CD8-positive, alpha-beta memory T cell (primary cell): ENCODE data around the gene AFMID. TPM values are rescaled to one million over a fixed set of nuclear protein-coding genes. Genes with fewer than 3 reads are reported as not detected.
"Not testable (repeated sequence)": the region's sequence is repeated elsewhere in the genome, so short reads cannot be mapped to it uniquely, and the experiment has no call there.

ENCODE experiments used
- CTCF ChIA-PET: fragments of 350-600 bp; sonication (Branson Sonifier 250); formaldehyde crosslinking; loops from one replicate; lab custom pipeline; 2021; ENCODE audit warnings: antibody characterized with exemption; lab: Charles Lee
- POLR2A ChIA-PET: fragments of 350-600 bp; sonication (Branson Sonifier 250); formaldehyde crosslinking; loops from one replicate; lab custom pipeline; 2021; ENCODE audit warnings: antibody characterized with exemption; lab: Charles Lee
- DNase-seq, 5 donors: peaks; one replicate each; pipeline versions ENCODE4 v3.0.0 to v3.0.0-alpha.2; 2020 to 2022; ENCODE audit warnings: mixed read lengths in 1 of 5
- H3K27ac ChIP-seq: one replicate; pipeline ENCODE4 v1.7.0; 2013; ENCODE audit warnings: low read depth, mild to moderate bottlenecking, low read length, moderate library complexity
- H3K27me3 ChIP-seq: 2 replicates; pipeline ENCODE4 v1.7.0; 2013; ENCODE audit warnings: low read length, mild to moderate bottlenecking; ENCODE audit not compliant: insufficient read depth, poor library complexity, severe bottlenecking
- H3K36me3 ChIP-seq: 2 replicates; pipeline ENCODE4 v1.7.0; 2013; ENCODE audit warnings: mild to moderate bottlenecking, low read length, moderate library complexity; ENCODE audit not compliant: insufficient read depth
- H3K4me1 ChIP-seq: 2 replicates; pipeline ENCODE4 v1.7.0; 2013; ENCODE audit warnings: mild to moderate bottlenecking, low read length, moderate library complexity; ENCODE audit not compliant: insufficient read depth
- H3K4me3 ChIP-seq: 2 replicates; pipeline ENCODE4 v1.7.0; 2013; ENCODE audit warnings: mild to moderate bottlenecking, low read length
- H3K9me3 ChIP-seq: 2 replicates; pipeline ENCODE4 v1.7.0; 2013; ENCODE audit warnings: mild to moderate bottlenecking, low read length
- H3K27ac Mint-ChIP-seq, 8 donors: one replicate each; pipeline ENCODE4 v1.8.0; 2020 to 2021; ENCODE audit warnings: mixed read lengths in 8 of 8, mild to moderate bottlenecking in 6 of 8, inconsistent platforms in 3 of 8, moderate library complexity in 3 of 8
- H3K27me3 Mint-ChIP-seq, 2 donors: one replicate each; pipeline ENCODE4 v1.8.0; 2020 to 2021; ENCODE audit warnings: mixed read lengths in 2 of 2, mild to moderate bottlenecking in 1 of 2, moderate library complexity in 1 of 2
- H3K36me3 Mint-ChIP-seq, 3 donors: one replicate each; pipeline ENCODE4 v1.8.0; 2020 to 2021; ENCODE audit warnings: mixed read lengths in 3 of 3, inconsistent platforms in 1 of 3, mild to moderate bottlenecking in 1 of 3
- H3K4me1 Mint-ChIP-seq, 3 donors: one replicate each; pipeline ENCODE4 v1.8.0; 2020 to 2021; ENCODE audit warnings: mixed read lengths in 3 of 3, inconsistent platforms in 1 of 3, mild to moderate bottlenecking in 1 of 3
- H3K4me3 Mint-ChIP-seq, 7 donors: one replicate each; pipeline ENCODE4 v1.8.0; 2020 to 2021; ENCODE audit warnings: mixed read lengths in 7 of 7, mild to moderate bottlenecking in 6 of 7, moderate library complexity in 4 of 7, inconsistent platforms in 2 of 7
- H3K9me3 Mint-ChIP-seq, 5 donors: one replicate each; pipeline ENCODE4 v1.8.0; 2020 to 2022; ENCODE audit warnings: mixed read lengths in 5 of 5, mild to moderate bottlenecking in 3 of 5, moderate library complexity in 2 of 5, inconsistent platforms in 1 of 5
- polyA plus RNA-seq: library from polyadenylated mRNA; unstranded; fragments of 300-500 nt; fragmentation: Illumina TruSeq; gene quantifications from one replicate; pipeline ENCODE4 v1.2.3, GENCODE V29; 2021
- total RNA-seq, 2 experiments: library from RNA; stranded (reverse); gene quantifications; one replicate each; pipeline ENCODE4 v1.2.3, GENCODE V29; 2021

The AFMID gene
- total and polyA plus RNA-seq, 3 experiments from 2014 or later, result 1.4 to 30.2 (median 24.7) TPM

- H3K27ac ChIP-seq, H3K9me3 Mint-ChIP-seq, H3K27me3 Mint-ChIP-seq, H3K36me3 ChIP-seq, H3K9me3 ChIP-seq, H3K4me3 ChIP-seq, POLR2A ChIA-PET, H3K27me3 ChIP-seq, DNase-seq: not testable (repeated sequence)
- peaks cover 49% of the 10 kb centered on the region for H3K4me1 ChIP-seq
- H3K4me3 Mint-ChIP-seq, result peak overlapping the region in 2 of 7 donors; percentile 13 to 15
- peaks cover 0 to 34% (median 0%) of the 10 kb centered on the region in 3 donors for H3K36me3 Mint-ChIP-seq
- H3K27ac Mint-ChIP-seq, result peak overlapping the region in 5 of 8 donors; percentile 26 to 84 (median 47)
- CTCF ChIA-PET, result interaction anchor here (0.7 to 1.4 kb wide), 3 partner anchors 14 to 87 kb away, joined by 3 to 4 read pairs (median 3); no protein-coding TSS in a partner anchor
- H3K4me1 Mint-ChIP-seq, result peaks cover 31 to 67% (median 44%) of the 10 kb centered on the region in 3 donors
Observed at GRCh38 chr17:78171591-78172248, 15.4 kb upstream of the AFMID start.

GRCh38 chr17:78172249-78173051, 14.7 kb upstream of the AFMID start:
- ChIA-PET POLR2A (no interaction called here), CTCF (interaction anchor here (0.7 to 1.2 kb wide), 2 partner anchors 47 to 87 kb away, joined by 3 to 4 read pairs; no protein-coding TSS in a partner anchor)
- Mint-ChIP-seq H3K27ac (peak overlapping the region in 7 of 8 donors; percentile 40 to 89 (median 78)), H3K9me3 (no peaks in the 10 kb centered on the region), H3K36me3 (peaks cover 0 to 34% (median 0%) of the 10 kb centered on the region in 3 donors), H3K4me1 (peaks cover 33 to 71% (median 44%) of the 10 kb centered on the region in 3 donors), H3K27me3 (no peaks in the 10 kb centered on the region), H3K4me3 (peak overlapping the region in 2 of 7 donors; percentile 44 to 50)
- H3K9me3 ChIP-seq, result no peaks in the 10 kb centered on the region
- H3K4me3 ChIP-seq, result no peak overlapping the region
- H3K4me1 ChIP-seq, result peaks cover 52% of the 10 kb centered on the region
- DNase-seq, result no peak
- H3K27me3 ChIP-seq, result no peaks in the 10 kb centered on the region
- no peaks in the 10 kb centered on the region for H3K36me3 ChIP-seq
- H3K27ac ChIP-seq, result no peak overlapping the region

DNA sequence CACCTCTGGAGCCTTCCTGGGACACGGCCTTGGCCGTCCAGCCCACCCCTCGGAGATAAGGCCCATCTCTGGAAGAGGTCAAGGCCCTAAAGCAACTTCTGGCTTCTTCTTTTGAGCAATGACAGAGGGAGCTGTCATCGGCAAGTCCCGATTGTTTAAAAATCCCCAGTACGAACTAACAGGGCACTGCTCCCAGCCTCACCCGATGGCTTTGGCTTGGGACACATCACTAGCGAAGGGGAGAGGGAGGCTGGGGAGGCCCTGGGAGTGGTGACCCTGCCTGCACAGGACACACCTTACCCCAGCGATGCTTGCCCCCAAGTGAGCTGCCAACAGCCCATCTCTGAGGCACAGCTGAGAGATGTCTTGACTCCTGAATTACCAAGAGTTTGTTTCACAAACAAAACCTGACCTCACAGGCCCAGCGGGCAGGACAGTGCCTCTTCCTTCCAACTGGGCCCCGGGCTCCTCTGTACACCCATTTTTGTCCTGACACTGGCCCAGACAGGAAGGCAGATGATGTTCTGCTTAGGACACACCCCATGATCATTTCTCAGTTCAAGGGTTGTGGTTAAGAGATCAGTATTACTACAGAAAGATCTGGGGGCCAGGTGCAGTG, 14.0 kb upstream of the AFMID start:
- POLR2A ChIA-PET, result interaction anchor here (1.0 kb wide), 1 partner anchor 35 kb away, joined by 3 read pairs; no protein-coding TSS in a partner anchor
- Mint-ChIP-seq H3K4me3 (peak overlapping the region in 3 of 7 donors; percentile 50 to 55 (median 55)), H3K4me1 (peaks cover 33 to 69% (median 44%) of the 10 kb centered on the region in 3 donors), H3K36me3 (peaks cover 0 to 34% (median 0%) of the 10 kb centered on the region in 3 donors), H3K9me3 (no peaks in the 10 kb centered on the region), H3K27ac (peak overlapping the region; percentile 40 to 89 (median 82)), H3K27me3 (no peaks in the 10 kb centered on the region)
- DNase-seq, result peak in 2 of 5 donors; percentile 28 to 29
- H3K27ac ChIP-seq, result no peak overlapping the region
- no peaks in the 10 kb centered on the region for H3K36me3 ChIP-seq
- peaks cover 47% of the 10 kb centered on the region for H3K4me1 ChIP-seq
- no peaks in the 10 kb centered on the region for H3K27me3 ChIP-seq
- CTCF ChIA-PET, result interaction anchor here (0.6 to 1.7 kb wide), 4 partner anchors 39 to 88 kb away, joined by 3 to 4 read pairs (median 3); no protein-coding TSS in a partner anchor
- H3K9me3 ChIP-seq, result no peaks in the 10 kb centered on the region
- H3K4me3 ChIP-seq, result no peak overlapping the region

DNA sequence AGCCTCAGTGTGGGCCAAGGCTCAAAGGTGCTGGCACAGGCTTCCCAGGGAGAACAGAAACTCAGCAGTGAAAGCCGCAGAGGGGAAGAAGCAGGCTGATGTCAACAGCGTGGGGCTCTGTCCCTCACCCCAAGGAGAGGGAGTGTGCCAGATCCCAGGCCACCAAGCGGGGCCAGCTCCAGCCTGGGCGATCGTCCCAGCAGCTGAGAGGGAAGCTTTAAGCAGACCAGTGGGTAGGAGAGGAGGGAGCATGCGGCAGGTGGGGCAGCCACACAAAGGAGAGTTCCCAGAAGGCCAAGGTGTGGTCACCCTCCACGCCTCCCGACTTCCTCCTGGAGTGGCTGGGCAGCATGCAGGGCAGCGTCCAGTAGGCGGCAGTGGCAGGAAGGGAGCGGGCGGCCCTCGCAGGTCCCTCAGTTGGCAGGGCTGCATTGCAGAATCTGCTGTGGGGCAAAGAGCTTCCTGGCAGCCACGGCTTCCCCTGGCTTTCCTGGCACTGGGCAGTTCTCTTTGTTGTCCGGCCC, 12.8 kb upstream of the AFMID start:
- Mint-ChIP-seq H3K27me3 (no peaks in the 10 kb centered on the region), H3K4me3 (no peak overlapping the region), H3K36me3 (peaks cover 0 to 34% (median 0%) of the 10 kb centered on the region in 3 donors), H3K27ac (peak overlapping the region in 3 of 8 donors; percentile 38 to 89 (median 76)), H3K4me1 (peaks cover 32 to 67% (median 44%) of the 10 kb centered on the region in 3 donors), H3K9me3 (no peaks in the 10 kb centered on the region)
- H3K9me3 ChIP-seq, result no peaks in the 10 kb centered on the region
- H3K4me3 ChIP-seq, result no peak overlapping the region
- ChIA-PET POLR2A (no interaction called here), CTCF (interaction anchor here (1.0 to 2.5 kb wide), 4 partner anchors 12 to 77 kb away, joined by 3 to 13 read pairs (median 4); no protein-coding TSS in a partner anchor)
- H3K27ac ChIP-seq, result no peak overlapping the region
- no peaks in the 10 kb centered on the region for H3K36me3 ChIP-seq
- no peaks in the 10 kb centered on the region for H3K27me3 ChIP-seq
- H3K4me1 ChIP-seq, result peaks cover 44% of the 10 kb centered on the region
- no peak for DNase-seq

GRCh38 chr17:78174870-78175642, 12.1 kb upstream of the AFMID start:
- H3K27me3 ChIP-seq, result no peaks in the 10 kb centered on the region
- H3K4me1 Mint-ChIP-seq, result peaks cover 29 to 62% (median 41%) of the 10 kb centered on the region in 3 donors
- POLR2A ChIA-PET, result interaction anchor here (0.5 kb wide), 1 partner anchor 22 kb away, joined by 5 read pairs; no protein-coding TSS in a partner anchor
- H3K9me3 Mint-ChIP-seq, result no peaks in the 10 kb centered on the region
- H3K27ac Mint-ChIP-seq, result peak overlapping the region in 2 of 8 donors; percentile 38 to 84
- H3K36me3 ChIP-seq, result no peaks in the 10 kb centered on the region
- peaks cover 38% of the 10 kb centered on the region for H3K4me1 ChIP-seq
- H3K27ac ChIP-seq, result no peak overlapping the region
- peaks cover 0 to 34% (median 0%) of the 10 kb centered on the region in 3 donors for H3K36me3 Mint-ChIP-seq
- no peak for DNase-seq
- no peak overlapping the region for H3K4me3 ChIP-seq
- CTCF ChIA-PET, result interaction anchor here (1.0 to 2.5 kb wide), 12 partner anchors 8 to 90 kb away, joined by 3 to 31 read pairs (median 11); partner anchors contain the start of gene TMC6
- no peaks in the 10 kb centered on the region for H3K27me3 Mint-ChIP-seq
- H3K4me3 Mint-ChIP-seq, result no peak overlapping the region
- no peaks in the 10 kb centered on the region for H3K9me3 ChIP-seq

GRCh38 chr17:78175643-78175981, 11.6 kb upstream of the AFMID start:
- CTCF ChIA-PET, result interaction anchor here (1.0 to 2.5 kb wide), 15 partner anchors 9 to 100 kb away, joined by 3 to 31 read pairs (median 11); partner anchors contain the start of genes AFMID, TK1 and TMC6
- Mint-ChIP-seq H3K36me3 (peaks cover 0 to 32% (median 0%) of the 10 kb centered on the region in 3 donors), H3K27ac (no peak overlapping the region), H3K27me3 (no peaks in the 10 kb centered on the region), H3K4me1 (peaks cover 31 to 62% (median 45%) of the 10 kb centered on the region in 3 donors), H3K9me3 (no peaks in the 10 kb centered on the region), H3K4me3 (no peak overlapping the region)
- Histone ChIP-seq H3K27ac (no peak overlapping the region), H3K27me3 (no peaks in the 10 kb centered on the region), H3K4me1 (peaks cover 37% of the 10 kb centered on the region), H3K36me3 (no peaks in the 10 kb centered on the region), H3K4me3 (no peak overlapping the region), H3K9me3 (no peaks in the 10 kb centered on the region)
- no peak for DNase-seq
- POLR2A ChIA-PET, result interaction anchor here (0.5 to 1.6 kb wide), 2 partner anchors 23 to 50 kb away, joined by 5 to 7 read pairs; no protein-coding TSS in a partner anchor
